ENCODE measurements around the gene PRKD2.
"Not testable (repeated sequence)": the region's sequence is repeated elsewhere in the genome, so short reads cannot be mapped to it uniquely, and the experiment has no call there.

PRKD2 gene

GRCh38 chr19:46717034-46717715, at the start of gene PRKD2:
Gene PRKD2 (minus strand): TSS chr19:46717114. CDS start chr19:46716370, 744 bp downstream.
- peak in 50 of 51 donors; percentile 21 to 90 (median 75) for DNase-seq

- DNase-seq, result peak in 9 of 51 donors; percentile 21 to 64 (median 29)
Measured at GRCh38 chr19:46764817-46765291, 47.9 kb upstream of the PRKD2 start.

DNA sequence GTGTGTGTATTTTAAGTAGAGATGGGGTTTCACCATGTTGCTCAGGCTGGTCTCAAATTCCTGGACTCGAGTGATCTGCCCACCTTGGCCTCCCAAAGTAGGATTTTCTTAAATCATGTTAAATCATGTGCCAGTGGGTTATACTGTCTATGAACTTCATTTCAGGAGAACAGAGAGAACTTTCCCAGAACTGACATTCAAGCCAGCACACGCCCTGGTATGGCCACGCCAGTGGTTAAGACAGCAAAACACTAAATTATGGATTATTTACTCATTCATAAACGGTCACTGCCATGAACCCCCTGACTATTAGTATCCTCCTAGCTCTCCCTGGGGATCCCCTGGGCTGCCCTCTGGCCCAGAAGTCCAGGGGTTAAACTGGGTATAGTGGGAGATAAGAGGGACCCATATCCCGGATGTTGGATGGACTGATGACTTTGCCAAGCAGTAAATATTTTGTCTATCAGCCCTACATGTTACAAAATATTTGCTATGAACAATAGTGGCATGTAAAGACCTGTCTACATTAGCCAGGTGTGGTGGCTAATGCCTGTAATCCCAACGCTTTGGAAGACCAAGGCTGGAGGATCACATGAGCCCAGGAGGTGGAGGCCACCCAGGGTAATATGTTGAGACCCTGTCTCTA, 45.5 kb upstream of the PRKD2 start:
- DNase-seq, result no peak

DNA sequence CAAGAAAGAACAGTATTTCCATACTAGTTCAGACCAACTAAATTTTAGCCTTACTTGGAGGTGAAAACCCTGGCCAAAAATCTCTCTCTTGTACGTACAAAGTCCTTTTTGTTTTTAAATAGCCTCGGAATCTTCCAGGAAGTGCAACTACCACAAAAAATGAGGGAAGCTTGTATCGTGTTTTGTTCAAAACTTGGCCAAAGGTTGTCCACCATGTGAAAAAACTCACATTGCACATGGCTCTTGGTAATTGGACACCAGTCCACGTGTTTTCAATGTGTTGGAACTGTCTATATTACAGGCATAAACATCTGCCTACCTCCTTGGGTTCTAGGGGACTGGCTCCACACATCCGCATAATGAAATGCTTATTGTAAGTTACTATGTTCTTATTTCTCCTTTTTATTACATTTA, 44.5 kb upstream of the PRKD2 start:
- DNase-seq, result no peak

DNA sequence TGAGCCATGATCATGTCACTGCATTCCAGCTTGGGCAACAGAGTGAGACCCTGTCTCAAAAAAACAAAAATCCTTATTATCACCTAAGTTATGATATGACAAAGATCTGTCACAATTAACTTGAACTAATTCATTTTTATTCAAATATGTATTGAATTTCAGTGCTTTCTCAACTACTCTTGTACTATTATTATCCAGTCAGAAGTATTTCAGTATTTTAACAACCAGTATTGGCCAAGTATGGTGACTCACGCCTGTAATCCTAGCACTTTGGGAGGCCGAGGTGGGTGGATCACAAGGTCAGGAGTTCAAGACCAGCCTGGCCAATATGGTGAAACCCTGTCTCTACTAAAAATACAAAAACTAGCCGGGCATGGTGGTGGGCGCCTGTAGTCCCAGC, 44.0 kb upstream of the PRKD2 start:
- not testable (repeated sequence) for DNase-seq

DNA sequence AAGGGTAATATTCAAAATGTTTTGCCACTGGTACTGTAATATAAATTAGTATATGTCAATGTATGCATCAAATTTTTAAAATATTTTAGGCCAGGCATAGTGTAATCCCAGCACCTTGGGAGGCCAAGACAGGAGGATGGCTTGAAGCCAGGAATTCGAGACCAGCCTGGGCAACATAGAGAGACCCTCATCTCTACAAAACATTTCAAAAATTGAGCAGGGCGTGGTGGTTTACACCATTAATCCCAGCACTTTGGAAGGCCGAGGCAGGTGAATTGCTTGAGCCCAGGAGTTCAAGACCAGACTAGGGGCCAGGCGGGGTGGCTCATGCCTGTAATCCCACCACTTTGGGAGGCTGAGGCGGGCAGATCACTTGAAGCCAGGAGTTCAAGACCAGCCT, 43.4 kb upstream of the PRKD2 start:
- no peak for DNase-seq

DNA sequence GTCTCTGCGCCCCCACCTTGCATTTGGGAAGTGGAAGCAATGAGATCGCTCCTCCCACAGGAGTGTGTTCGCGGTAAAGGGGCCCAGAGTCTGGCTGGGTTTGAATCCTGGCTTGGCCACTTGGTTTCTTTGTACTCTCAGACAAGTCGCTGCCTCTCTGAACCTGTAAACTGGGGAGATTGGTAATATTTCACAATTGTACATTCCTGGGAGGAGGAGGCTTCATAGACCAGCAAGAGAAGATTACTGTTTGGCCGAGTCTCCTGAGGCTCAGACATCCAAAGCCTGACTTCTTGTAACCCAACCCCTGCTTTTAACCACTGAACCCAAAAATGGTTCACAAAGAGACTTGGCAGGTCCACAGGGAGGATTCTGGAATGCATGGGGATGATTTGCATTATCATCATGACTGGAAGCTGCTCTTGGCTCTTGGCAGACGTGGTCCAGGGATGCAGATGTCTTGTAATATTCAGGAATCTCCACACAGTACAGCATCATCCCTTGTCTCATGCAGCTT, 43.0 kb upstream of the PRKD2 start:
- DNase-seq, result no peak

- no peak for DNase-seq
Measured at GRCh38 chr19:46759206-46759605, 42.3 kb upstream of the PRKD2 start.

DNA sequence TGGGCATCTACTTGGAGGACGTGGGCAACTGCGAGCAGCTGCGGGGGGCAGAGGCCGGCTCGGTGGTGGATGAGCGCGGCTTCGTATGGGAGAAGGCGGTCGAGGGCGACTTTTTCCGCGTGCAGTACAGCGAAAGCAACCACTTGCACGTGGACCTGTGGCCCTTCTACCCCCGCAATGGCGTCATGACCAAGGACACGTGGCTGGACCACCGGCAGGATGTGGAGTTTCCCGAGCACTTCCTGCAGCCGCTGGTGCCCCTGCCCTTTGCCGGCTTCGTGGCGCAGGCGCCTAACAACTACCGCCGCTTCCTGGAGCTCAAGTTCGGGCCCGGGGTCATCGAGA, 39.6 kb upstream of the PRKD2 start:
- DNase-seq, result no peak

DNA sequence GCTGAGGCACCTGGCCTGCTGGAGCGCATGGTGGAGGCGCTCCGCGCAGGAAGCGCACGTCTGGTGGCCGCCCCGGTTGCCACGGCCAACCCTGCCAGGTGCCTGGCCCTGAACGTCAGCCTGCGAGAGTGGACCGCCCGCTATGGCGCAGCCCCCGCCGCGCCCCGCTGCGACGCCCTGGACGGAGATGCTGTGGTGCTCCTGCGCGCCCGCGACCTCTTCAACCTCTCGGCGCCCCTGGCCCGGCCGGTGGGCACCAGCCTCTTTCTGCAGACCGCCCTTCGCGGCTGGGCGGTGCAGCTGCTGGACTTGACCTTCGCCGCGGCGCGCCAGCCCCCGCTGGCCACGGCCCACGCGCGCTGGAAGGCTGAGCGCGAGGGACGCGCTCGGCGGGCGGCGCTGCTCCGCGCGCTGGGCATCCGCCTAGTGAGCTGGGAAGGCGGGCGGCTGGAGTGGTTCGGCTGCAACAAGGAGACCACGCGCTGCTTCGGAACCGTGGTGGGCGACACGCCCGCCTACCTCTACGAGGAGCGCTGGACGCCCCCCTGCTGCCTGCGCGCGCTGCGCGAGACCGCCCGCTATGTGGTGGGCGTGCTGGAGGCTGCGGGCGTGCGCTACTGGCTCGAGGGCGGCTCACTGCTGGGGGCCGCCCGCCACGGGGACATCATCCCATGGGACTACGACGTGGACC, 39.1 kb upstream of the PRKD2 start:
- no peak for DNase-seq

GRCh38 chr19:46755077-46755852, 38.4 kb upstream of the PRKD2 start:
- DNase-seq, result no peak

GRCh38 chr19:46753420-46754155, 36.7 kb upstream of the PRKD2 start:
- peak in 6 of 51 donors; percentile 6 to 37 (median 16) for DNase-seq

DNA sequence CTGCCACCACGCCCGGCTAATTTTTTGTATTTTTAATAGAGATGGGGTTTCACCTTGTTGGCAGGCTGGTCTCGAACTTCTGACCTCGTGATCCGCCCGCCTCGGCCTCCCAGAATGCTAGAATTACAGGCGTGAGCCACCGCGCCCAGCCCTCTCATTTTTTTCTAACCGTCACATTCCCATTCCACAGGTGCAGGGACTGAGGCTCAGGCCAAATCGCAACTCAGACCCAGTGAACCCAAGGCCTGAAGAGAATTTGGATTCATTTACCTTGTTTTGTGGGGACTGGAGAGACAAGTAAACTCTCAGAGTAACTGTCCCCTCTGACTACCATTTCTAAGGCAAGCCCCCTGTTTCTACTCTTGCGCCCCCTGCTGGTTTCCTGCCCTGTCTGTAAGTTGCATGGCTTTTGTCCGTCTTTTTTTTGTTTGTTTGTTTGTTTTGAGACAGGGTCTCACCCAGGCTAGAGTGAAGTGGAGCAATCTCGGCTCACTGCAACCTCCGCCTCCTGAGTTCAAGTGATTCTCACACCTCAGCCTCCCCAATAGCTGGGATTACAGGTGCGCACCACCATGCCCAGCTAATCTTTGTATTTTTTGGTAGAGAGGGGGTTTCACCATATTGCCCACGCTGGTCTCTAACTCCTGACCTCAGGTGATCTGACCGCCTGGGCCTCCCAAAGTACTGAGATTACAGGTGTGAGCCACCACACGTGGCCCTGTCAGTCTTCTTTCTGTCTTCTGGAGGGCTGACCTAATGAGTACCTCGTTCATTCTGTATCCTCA, 31.6 kb upstream of the PRKD2 start:
- peak in 16 of 51 donors; percentile 4 to 48 (median 26) for DNase-seq

GRCh38 chr19:46746281-46747057, 29.6 kb upstream of the PRKD2 start, which contains the start of gene STRN4:
Gene STRN4 (minus strand): TSS chr19:46746450. CDS start chr19:46746430, 20 bp downstream.
- DNase-seq, result peak in 34 of 51 donors; percentile 8 to 75 (median 40)

DNA sequence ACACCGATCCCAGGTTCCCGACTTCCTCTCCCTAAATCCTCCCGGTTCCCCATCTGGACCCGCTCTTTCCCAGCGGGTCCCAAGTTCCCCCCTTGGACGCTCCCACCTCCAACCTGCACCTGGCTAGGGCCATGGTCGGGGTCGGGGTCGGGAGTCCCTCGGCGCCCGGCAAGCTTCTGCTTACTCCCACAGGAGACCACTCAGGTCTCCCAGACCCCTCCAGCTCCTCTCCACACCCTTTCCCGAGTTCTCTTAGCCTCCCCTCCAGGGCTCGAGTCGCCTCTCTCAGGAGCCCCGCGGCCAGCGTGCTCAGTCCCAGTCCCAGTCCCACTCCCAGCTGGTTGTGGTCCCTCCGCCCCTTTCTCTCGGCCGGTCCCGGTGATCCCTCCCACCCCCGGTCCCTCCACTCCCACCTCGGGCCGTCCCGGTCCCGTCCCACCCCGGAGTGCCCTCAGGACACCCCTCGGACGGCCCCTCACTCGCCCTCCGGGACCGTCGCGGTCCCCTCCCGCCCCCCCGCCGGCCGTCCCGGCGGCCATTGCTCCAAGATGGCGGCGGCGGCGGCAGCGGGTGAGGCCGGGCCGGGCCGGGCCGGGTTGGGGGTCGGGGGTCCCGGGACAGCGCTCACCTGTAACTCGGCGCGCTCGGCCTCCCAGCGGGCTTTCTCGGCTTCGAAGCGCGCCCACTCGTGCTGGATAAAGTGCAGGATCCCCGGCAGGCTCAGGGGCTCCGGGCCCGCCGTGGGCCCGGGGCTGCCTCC, 28.8 kb upstream of the PRKD2 start, which contains the start of gene FKRP:
TSS of gene FKRP (plus strand) at position 537 of the 760 bp plus-strand sequence. CDS start 9,394 bp downstream, outside the sequence.
- peak in 20 of 51 donors; percentile 18 to 66 (median 40) for DNase-seq

DNA sequence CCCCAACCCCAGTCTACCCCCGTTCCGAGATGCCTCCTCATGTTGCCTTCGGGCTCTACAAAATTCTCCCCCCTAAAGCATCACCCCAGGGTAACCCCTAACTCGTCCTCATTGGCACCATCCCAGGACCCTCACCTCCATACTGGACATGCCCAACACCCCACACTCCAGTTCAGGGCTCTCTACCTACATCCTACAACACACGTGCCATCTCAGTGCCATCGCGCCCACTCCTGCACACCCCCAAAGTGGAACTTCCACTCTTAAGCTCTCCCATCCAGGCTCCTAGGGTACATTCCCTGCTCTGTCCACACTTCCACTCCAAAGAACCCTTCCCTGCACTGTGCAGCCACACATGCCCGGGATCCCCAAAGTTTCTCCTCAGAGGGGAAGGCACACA, 28.1 kb upstream of the PRKD2 start:
- no peak for DNase-seq

- DNase-seq, result no peak
Measured at GRCh38 chr19:46744005-46744691, 27.2 kb upstream of the PRKD2 start.

Measured in hypothalamus (tissue), 51 donors.